ENCODE measurements around the gene ISCA2.

GRCh38 chr14:74444866-74445265 is 48.7 kb upstream of the ISCA2 start:
- TF ChIP-seq CTCF (IDR thresholded peaks at IDR 0.05) (no peak), POLR2A (IDR thresholded peaks at IDR 0.05) (no peak)

Measured in testis (tissue), 2 donors.